ENCODE data around the gene MYO16. TPM values are rescaled to one million over a fixed set of nuclear protein-coding genes. Genes with fewer than 3 reads are reported as not detected.
A peak's percentile ranks its signal among the peaks of the same experiment; 100 is the strongest.

MYO16 gene
- total and polyA plus RNA-seq, 2 of the 4 experiments (the other 2 are of a cell fraction), result under 0.01 to 0.03 TPM

- no peak for TF ChIP-seq CEBPB (IDR thresholded peaks at IDR 0.05; ENCODE audit: low read depth, low read length)
- no peak for TF ChIP-seq CHD1 (IDR thresholded peaks at IDR 0.05; ENCODE audit: low read depth, low read length)
These were observed 525.8 kb downstream of the MYO16 start (continued) for GRCh38 chr13:109154966-109155761.

GRCh38 chr13:109156181-109156935 lies 526.9 kb downstream of the MYO16 start:
- no peak overlapping the region for H3K4me3 ChIP-seq (ENCODE audit: insufficient read depth, low read depth, low read length)
- BruUV-seq (replicated peaks), result no TSS peak

More at GRCh38 chr13:109156181-109156935, 526.9 kb downstream of the MYO16 start:
- Histone ChIP-seq H2BK20ac (ENCODE audit: low read depth, low read length) (peak overlapping the region; percentile 97), H3K4me1 (ENCODE audit: control insufficient read depth, insufficient read depth, low read length) (peaks cover 25% of the 10 kb centered on the region), H3K23ac (ENCODE audit: low read depth, low read length) (peak overlapping the region; percentile 91), H4K5ac (ENCODE audit: low read depth, low read length) (peak overlapping the region; percentile 97), H3K9ac (ENCODE audit: low read depth, low read length) (peak overlapping the region; percentile 80), H3K18ac (ENCODE audit: low read depth, low read length) (peak overlapping the region; percentile 98), H2BK120ac (ENCODE audit: low read depth, low read length) (peak overlapping the region; percentile 99), H2AFZ (replicated peaks; ENCODE audit: low read length, poor library complexity) (peak overlapping the region; percentile 91), H3K27me3 (ENCODE audit: control insufficient read depth, insufficient read depth, low read length) (no peaks in the 10 kb centered on the region), H3K4me2 (ENCODE audit: low read depth, low read length) (peak overlapping the region; percentile 77), H3K36me3 (ENCODE audit: control insufficient read depth, insufficient read depth, low read length) (no peaks in the 10 kb centered on the region), H2AK9ac (replicated peaks; ENCODE audit: low read depth, low read length, poor library complexity) (peak overlapping the region; percentile 96), H3K9me3 (ENCODE audit: control insufficient read depth, insufficient read depth, low read length) (no peaks in the 10 kb centered on the region), H3K14ac (replicated peaks; ENCODE audit: low read depth, low read length) (peak overlapping the region; percentile 89), H2AK5ac (ENCODE audit: low read depth, low read length) (peak overlapping the region; percentile 96), H3K27ac (ENCODE audit: insufficient read depth, low read length) (peak overlapping the region; percentile 99), H3K56ac (ENCODE audit: extremely low read depth, insufficient read depth, low read length) (peak overlapping the region; percentile 89), H3K4ac (ENCODE audit: low read depth, low read length) (peak overlapping the region; percentile 99), H2BK15ac (ENCODE audit: low read depth, low read length) (peak overlapping the region; percentile 97; the same call in 2 of the 3 replicates), H3K79me1 (ENCODE audit: low read depth in 1 of 2, low read length in 2 of 2) (no peaks in the 10 kb centered on the region), H4K8ac (ENCODE audit: low read depth in 2 of 2, low read length in 2 of 2) (peak overlapping the region; percentile 86 to 96), H2BK5ac (ENCODE audit: low read depth, low read length, poor library complexity, severe bottlenecking) (peak overlapping the region; percentile 99), H3K9me1 (ENCODE audit: insufficient read depth, low read length) (peaks cover 23% of the 10 kb centered on the region), H4K91ac (ENCODE audit: insufficient read depth, low read depth, low read length) (peak overlapping the region; percentile 98), H4K20me1 (ENCODE audit: insufficient read depth, low read length) (no peaks in the 10 kb centered on the region)
- 57% methylated on average over 9 of the region's 16 CpGs; no CpG with 5 or more reads in 1 of the 2 experiments for WGBS, 2 experiments (ENCODE audit: extremely low coverage in 2 of 2, insufficient read length in 1 of 2)
- DNase-seq (peak; percentile 86), ATAC-seq (ENCODE audit: low read depth) (peak; percentile 81)
- ChIA-PET CTCF (interaction anchor here (0.6 to 1.1 kb wide), 3 partner anchors 8 to 182 kb away, joined by 3 to 4 read pairs (median 3); no protein-coding TSS in a partner anchor), POLR2A (ENCODE audit: unreplicated experiment) (interaction anchor here (0.5 to 1.0 kb wide), 3 partner anchors 25 to 192 kb away, joined by 4 to 5 read pairs (median 4); no protein-coding TSS in a partner anchor)
- dilution Hi-C loops (cut with HindIII; ENCODE audit: low sequenced_read_pairs, unreplicated experiment), result no loop called here
- in situ Hi-C loops (cut with MboI; ENCODE audit: low sequenced_read_pairs), result no loop called here
- intact Hi-C loops (cut with micrococcal nuclease), result loop anchor here (5.0 kb wide), 1 partner anchor 86 kb away; no protein-coding TSS in a partner anchor
- TF ChIP-seq SMC3 (IDR thresholded peaks at IDR 0.05; ENCODE audit: low read depth, low read length), result no peak
- TF ChIP-seq RAD21 (IDR thresholded peaks at IDR 0.05; ENCODE audit: low read length), result no peak
- TF ChIP-seq FOS (IDR thresholded peaks at IDR 0.05; ENCODE audit: low read depth, low read length), result peak; percentile 26; the same call in 1 of the 2 replicates
- TF ChIP-seq CEBPB (IDR thresholded peaks at IDR 0.05; ENCODE audit: low read depth, low read length), result peak; percentile 43; the same call in 1 of the 2 replicates
- no peak for TF ChIP-seq RCOR1 (IDR thresholded peaks at IDR 0.05; ENCODE audit: insufficient replicate concordance, low read length)
